Type B pancreatic cell (in vitro differentiated cells): ENCODE measurements around the gene LCN12. TPM values are rescaled to one million over a fixed set of nuclear protein-coding genes. Genes with fewer than 3 reads are reported as not detected.

Experiments used
- DNase-seq: peaks from one replicate; pipeline ENCODE4 v3.0.0; 2021; ENCODE audit warnings: mixed read lengths; ENCODE audit not compliant: unreplicated experiment; ENCODE audit errors: extremely low spot score
- H3K27ac Mint-ChIP-seq: 2 replicates; pipeline ENCODE4 v1.8.0; 2021; ENCODE audit warnings: mild to moderate bottlenecking, mixed read lengths
- H3K27me3 Mint-ChIP-seq: 2 replicates; pipeline ENCODE4 v1.8.0; 2021; ENCODE audit warnings: mixed read lengths
- H3K36me3 Mint-ChIP-seq: 2 replicates; pipeline ENCODE4 v1.8.0; 2021; ENCODE audit warnings: mixed read lengths
- H3K4me1 Mint-ChIP-seq: one replicate; pipeline ENCODE4 v1.8.0; 2021; ENCODE audit warnings: mixed read lengths; ENCODE audit not compliant: unreplicated experiment
- H3K4me3 Mint-ChIP-seq: 2 replicates; pipeline ENCODE4 v1.8.0; 2021; ENCODE audit warnings: mild to moderate bottlenecking, mixed read lengths
- H3K9me3 Mint-ChIP-seq: 2 replicates; pipeline ENCODE4 v1.8.0; 2021; ENCODE audit warnings: mixed read lengths
- total RNA-seq: library from RNA; stranded (reverse); gene quantifications from 2 replicates; pipeline ENCODE4 v1.2.1, GENCODE V29; 2021; ENCODE audit warnings: low replicate concordance
- TF ChIP-seq, protein P1 (sequence below): fragments of 200-600 bp; sonication (generic); conservative IDR thresholded peaks from 2 replicates; pipeline ENCODE4 v1.5.0; 2021; ENCODE audit warnings: antibody characterized with exemption, mild to moderate bottlenecking

LCN12 gene
- total RNA-seq, 1 donor from 2014 or later: 8.3 TPM

DNA sequence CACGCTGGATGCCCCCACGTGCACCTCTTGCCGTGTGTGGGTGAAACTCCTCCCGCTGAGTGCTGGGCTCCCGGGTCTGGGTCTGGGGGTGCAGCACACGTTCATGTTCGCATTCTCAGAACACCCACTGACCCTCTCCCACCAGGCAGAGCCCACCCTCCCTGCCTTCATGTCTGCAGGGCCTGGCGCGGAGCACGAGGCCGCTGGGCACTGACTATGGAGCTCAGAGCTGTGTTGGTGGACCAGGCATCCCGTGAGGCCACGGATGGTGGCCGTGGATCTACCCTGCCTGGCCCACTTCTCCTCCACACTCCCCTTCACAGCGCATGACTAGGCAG, 8.8 kb downstream of the LCN12 start:
- Mint-ChIP-seq H3K4me1 (peaks cover 8% of the 10 kb centered on the region), H3K4me3 (no peak overlapping the region), H3K9me3 (no peaks in the 10 kb centered on the region), H3K36me3 (no peaks in the 10 kb centered on the region), H3K27me3 (no peaks in the 10 kb centered on the region), H3K27ac (no peak overlapping the region)
- TF ChIP-seq, protein P1, sequence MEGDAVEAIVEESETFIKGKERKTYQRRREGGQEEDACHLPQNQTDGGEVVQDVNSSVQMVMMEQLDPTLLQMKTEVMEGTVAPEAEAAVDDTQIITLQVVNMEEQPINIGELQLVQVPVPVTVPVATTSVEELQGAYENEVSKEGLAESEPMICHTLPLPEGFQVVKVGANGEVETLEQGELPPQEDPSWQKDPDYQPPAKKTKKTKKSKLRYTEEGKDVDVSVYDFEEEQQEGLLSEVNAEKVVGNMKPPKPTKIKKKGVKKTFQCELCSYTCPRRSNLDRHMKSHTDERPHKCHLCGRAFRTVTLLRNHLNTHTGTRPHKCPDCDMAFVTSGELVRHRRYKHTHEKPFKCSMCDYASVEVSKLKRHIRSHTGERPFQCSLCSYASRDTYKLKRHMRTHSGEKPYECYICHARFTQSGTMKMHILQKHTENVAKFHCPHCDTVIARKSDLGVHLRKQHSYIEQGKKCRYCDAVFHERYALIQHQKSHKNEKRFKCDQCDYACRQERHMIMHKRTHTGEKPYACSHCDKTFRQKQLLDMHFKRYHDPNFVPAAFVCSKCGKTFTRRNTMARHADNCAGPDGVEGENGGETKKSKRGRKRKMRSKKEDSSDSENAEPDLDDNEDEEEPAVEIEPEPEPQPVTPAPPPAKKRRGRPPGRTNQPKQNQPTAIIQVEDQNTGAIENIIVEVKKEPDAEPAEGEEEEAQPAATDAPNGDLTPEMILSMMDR: no peak
- no peak for DNase-seq

DNA sequence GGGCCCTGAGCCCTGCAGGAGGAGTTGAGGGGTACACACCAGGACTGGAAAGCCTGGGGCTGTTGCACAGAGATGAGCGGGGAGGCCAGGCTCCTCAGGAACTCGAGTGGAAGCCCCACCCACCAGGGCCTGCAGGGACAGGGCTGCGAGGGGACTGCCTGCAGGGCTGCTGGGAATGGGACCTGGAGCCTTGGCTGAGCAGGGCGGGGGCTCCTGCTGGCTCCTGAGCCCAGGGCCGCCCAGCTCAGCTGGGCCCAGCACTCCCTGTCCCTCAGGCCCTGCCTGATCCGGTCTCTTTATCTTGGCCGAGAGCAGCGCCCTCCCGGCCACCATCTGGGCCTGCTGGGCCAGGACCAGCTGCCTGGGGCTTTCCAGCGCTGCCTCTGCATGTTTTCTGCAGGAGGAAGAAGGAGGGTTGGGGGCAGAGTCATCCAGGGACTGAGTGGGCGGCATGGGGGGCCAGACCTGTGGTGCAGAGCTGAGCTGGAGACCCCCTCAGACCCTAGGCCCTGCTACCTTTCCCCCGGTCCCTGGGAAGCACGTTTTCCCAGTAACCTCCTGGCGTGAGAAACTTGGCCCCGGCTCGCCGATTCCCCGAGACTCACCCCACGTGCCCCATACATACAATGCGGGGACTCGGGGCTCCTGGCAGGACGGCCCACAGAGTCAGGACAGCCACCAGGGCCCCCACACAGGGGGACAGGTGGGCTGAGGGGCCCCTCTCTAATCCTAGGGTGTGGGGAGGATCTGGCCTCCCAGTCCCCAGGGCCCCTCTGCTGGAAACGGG, 9.4 kb downstream of the LCN12 start:
- H3K27me3 Mint-ChIP-seq: no peaks in the 10 kb centered on the region
- DNase-seq: no peak
- H3K27ac Mint-ChIP-seq: no peak overlapping the region
- TF ChIP-seq, protein P1: no peak
- no peaks in the 10 kb centered on the region for H3K9me3 Mint-ChIP-seq
- H3K4me1 Mint-ChIP-seq: peaks cover 9% of the 10 kb centered on the region
- no peak overlapping the region for H3K4me3 Mint-ChIP-seq
- no peaks in the 10 kb centered on the region for H3K36me3 Mint-ChIP-seq

DNA sequence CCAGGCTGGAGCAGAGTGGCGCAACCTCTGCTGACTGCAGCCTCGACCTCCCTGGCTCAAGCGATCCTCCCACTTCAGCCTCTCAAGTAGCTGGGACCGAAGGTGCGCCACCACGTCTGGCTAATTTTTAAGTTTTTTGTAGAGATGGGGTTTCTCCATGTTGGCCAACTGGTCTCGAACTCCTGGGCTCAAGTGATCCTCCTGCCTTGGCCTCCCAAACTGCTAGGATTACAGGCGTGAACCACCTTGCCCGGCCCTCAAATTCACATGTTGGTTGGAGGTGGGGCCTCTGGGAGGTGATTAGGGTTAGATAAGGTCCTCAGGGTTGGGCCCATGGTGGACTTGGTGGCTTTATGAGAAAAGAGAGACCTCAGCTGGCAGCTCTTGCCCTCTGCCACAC, 10.1 kb downstream of the LCN12 start:
- no peaks in the 10 kb centered on the region for H3K9me3 Mint-ChIP-seq
- no peak for DNase-seq
- H3K27ac Mint-ChIP-seq: no peak overlapping the region
- peaks cover 9% of the 10 kb centered on the region for H3K4me1 Mint-ChIP-seq
- no peaks in the 10 kb centered on the region for H3K27me3 Mint-ChIP-seq
- no peaks in the 10 kb centered on the region for H3K36me3 Mint-ChIP-seq
- no peak overlapping the region for H3K4me3 Mint-ChIP-seq
- TF ChIP-seq, protein P1: no peak

DNA sequence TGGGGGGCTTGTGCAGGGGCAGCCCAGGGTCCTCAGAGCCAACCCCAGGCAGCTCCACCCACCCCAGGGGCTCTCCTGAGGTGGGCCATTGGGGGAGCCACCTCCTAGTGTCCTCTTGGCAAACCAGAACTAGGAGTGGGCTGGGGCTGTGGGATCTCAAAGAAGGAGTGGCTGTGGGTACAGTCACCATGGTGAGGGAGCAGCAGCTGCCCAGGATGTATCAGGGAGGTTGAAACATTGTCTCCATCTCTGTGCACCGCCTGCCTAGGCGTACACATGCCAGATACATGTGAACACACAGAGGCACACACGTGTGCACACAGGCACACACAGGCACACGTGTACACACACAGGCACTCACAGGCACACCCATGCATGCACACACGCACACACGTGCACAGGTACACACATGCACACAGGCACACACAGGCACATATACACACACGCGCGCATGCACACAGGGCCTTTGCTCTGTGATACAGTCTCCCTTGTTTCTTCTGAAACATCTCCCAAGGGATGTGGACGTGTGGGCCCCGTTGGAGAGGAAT, 10.7 kb downstream of the LCN12 start:
- no peaks in the 10 kb centered on the region for H3K27me3 Mint-ChIP-seq
- H3K9me3 Mint-ChIP-seq: no peaks in the 10 kb centered on the region
- no peaks in the 10 kb centered on the region for H3K36me3 Mint-ChIP-seq
- TF ChIP-seq, protein P1: no peak
- no peak for DNase-seq
- no peak overlapping the region for H3K4me3 Mint-ChIP-seq
- peak overlapping the region; percentile 53 for H3K27ac Mint-ChIP-seq
- H3K4me1 Mint-ChIP-seq: peaks cover 9% of the 10 kb centered on the region

DNA sequence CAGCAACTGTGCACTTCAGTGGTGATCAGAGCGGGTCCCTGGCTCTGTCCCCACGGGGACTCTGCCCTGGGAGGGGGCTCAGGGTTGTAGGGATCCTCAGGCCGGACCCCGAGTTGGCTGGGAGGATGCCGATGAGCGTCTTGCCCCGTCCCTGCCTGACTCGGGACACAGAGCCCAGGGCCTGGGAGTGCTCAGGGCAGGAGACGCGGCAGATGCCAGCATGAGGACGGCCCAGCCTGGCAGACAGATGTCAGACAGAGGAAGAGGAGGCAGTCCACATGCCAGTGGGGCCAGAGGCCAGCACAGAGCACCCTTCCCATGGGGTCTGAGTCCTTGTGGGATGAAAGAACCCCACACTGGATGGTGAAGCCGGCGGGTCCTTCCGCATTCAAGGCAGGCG, 11.3 kb downstream of the LCN12 start:
- TF ChIP-seq, protein P1: no peak
- Mint-ChIP-seq H3K36me3 (no peaks in the 10 kb centered on the region), H3K27ac (no peak overlapping the region), H3K4me3 (no peak overlapping the region), H3K9me3 (no peaks in the 10 kb centered on the region), H3K4me1 (peaks cover 9% of the 10 kb centered on the region), H3K27me3 (no peaks in the 10 kb centered on the region)
- DNase-seq: no peak
